K562 (cell line): Measurements from ENCODE around the gene FAM227B. TPM values are rescaled to one million over a fixed set of nuclear protein-coding genes. Genes with fewer than 3 reads are reported as not detected.
"Not testable (repeated sequence)": the region's sequence is repeated elsewhere in the genome, so short reads cannot be mapped to it uniquely, and the experiment has no call there.

Experiments
- ATAC-seq: fragments of 200-7000 bp; cut with Tn5 transposase; 3 replicates; pipeline ENCODE4 v1.9.1; 2020; ENCODE audit warnings: moderate library complexity
- BruUV-seq: library from RNA; stranded (reverse); fragments of 400-500 nt; replicated peaks from 2 replicates; lab custom pipeline; 2021; lab: Mats Ljungman, UMichigan
- CTCF ChIA-PET: fragments of 300-600 bp; formaldehyde crosslinking; extraction: SDS; loops from one replicate; lab custom pipeline; 2021; ENCODE audit warnings: low intra/inter-chr PET ratio; lab: Yijun Ruan, JAX
- POLR2A ChIA-PET: fragments of 300-600, 350-650 bp; sonication (Branson Sonifier 250); formaldehyde crosslinking; extraction: SDS; loops from one replicate; lab custom pipeline; 2021; ENCODE audit warnings: antibody characterized with exemption, inconsistent platforms; lab: Yijun Ruan, JAX
- DNase-seq, 4 experiments: peaks; one replicate each; pipeline versions ENCODE4 v3.0.0 to v3.0.0-alpha.2; 2011 to 2018; ENCODE audit warnings: low spot score in 3 of 4, mixed read lengths in 3 of 4; ENCODE audit errors: extremely low read depth in 1 of 4
- FAIRE-seq: peaks from 2 replicates; lab custom pipeline; 2011; peaks lifted over from hg19 to GRCh38; lab: Jason Lieb, UNC
- H2AFZ ChIP-seq: 2 replicates; pipeline ENCODE4 v1.6.0; 2011; ENCODE audit warnings: low read depth, low read length, control low read depth, inconsistent platforms
- H3K27ac ChIP-seq: fragments of 200-600 bp; 3 replicates; pipeline ENCODE4 v1.8.0; 2011; ENCODE audit warnings: low read depth, mild to moderate bottlenecking, control low read depth, inconsistent platforms, low read length, moderate library complexity, mixed read lengths; ENCODE audit errors: extremely low read depth
- H3K27me3 ChIP-seq, 2 experiments: fragments of 300-600 bp in 1 of 2; 2 replicates in 1 of 2; 3 replicates in 1 of 2; pipeline versions ENCODE4 v1.6.0 to v1.8.0; 2011; ENCODE audit warnings: inconsistent platforms in 2 of 2, low read length in 2 of 2, mild to moderate bottlenecking in 1 of 2, mixed read lengths in 1 of 2, moderate library complexity in 1 of 2; ENCODE audit not compliant: control insufficient read depth in 2 of 2, insufficient read depth in 2 of 2
- H3K36me3 ChIP-seq: fragments of 300-600 bp; 3 replicates; pipeline ENCODE4 v1.8.0; 2011; ENCODE audit warnings: mild to moderate bottlenecking, low read length, inconsistent platforms; ENCODE audit not compliant: control insufficient read depth, insufficient read depth
- H3K4me1 ChIP-seq, 2 experiments: fragments of 200-600 bp in 1 of 2; replicated peaks in 1 of 2; 2 replicates in 1 of 2; 3 replicates in 1 of 2; pipeline versions ENCODE4 v1.5.1 to v1.8.0; 2011; ENCODE audit warnings: inconsistent platforms in 2 of 2, low read length in 2 of 2, mild to moderate bottlenecking in 1 of 2, mixed read lengths in 1 of 2, moderate library complexity in 1 of 2; ENCODE audit not compliant: control insufficient read depth in 2 of 2, insufficient read depth in 2 of 2
- H3K4me2 ChIP-seq: 2 replicates; pipeline ENCODE4 v1.6.1; 2011; ENCODE audit warnings: low read length, control low read depth, inconsistent platforms, mixed read lengths; ENCODE audit not compliant: insufficient read depth
- H3K4me3 ChIP-seq: fragments of 200-600 bp; sonication (generic), shearing (Covaris generic); 2 replicates; pipeline ENCODE4 v1.5.1; 2016; ENCODE audit warnings: control low read depth, inconsistent platforms
- H3K79me2 ChIP-seq: fragments of 200-600 bp; 3 replicates; pipeline ENCODE4 v1.8.0; 2011; ENCODE audit warnings: low read length, inconsistent platforms; ENCODE audit not compliant: control insufficient read depth, insufficient read depth
- H3K9ac ChIP-seq, 2 experiments: 2 replicates each; pipeline versions ENCODE4 v1.6.0 to v1.6.1; 2011; ENCODE audit warnings: low read depth in 2 of 2, low read length in 2 of 2, control low read depth in 1 of 2, inconsistent platforms in 1 of 2, mild to moderate bottlenecking in 1 of 2, mixed read lengths in 1 of 2; ENCODE audit not compliant: insufficient read depth in 1 of 2
- H3K9me1 ChIP-seq: one replicate; pipeline ENCODE4 v1.6.0; 2011; ENCODE audit warnings: inconsistent platforms, mild to moderate bottlenecking, low read length, moderate library complexity; ENCODE audit not compliant: control insufficient read depth, insufficient read depth
- H3K9me3 ChIP-seq: replicated peaks from 2 replicates; pipeline ENCODE4 v1.5.1; 2011; ENCODE audit warnings: low read depth, low read length, inconsistent platforms; ENCODE audit not compliant: control insufficient read depth, insufficient read depth
- H4K20me1 ChIP-seq: replicated peaks from 2 replicates; pipeline ENCODE4 v1.6.1; 2011; ENCODE audit warnings: low read length, inconsistent platforms, mixed read lengths; ENCODE audit not compliant: control insufficient read depth, insufficient read depth
- CBFA2T2 ChIP-seq: fragments of 450-650 bp; conservative IDR thresholded peaks from 2 replicates; pipeline ENCODE4 v1.6.1; 2017; ENCODE audit warnings: mild to moderate bottlenecking
- MECOM ChIP-seq: fragments of 250-450 bp; sonication (Bioruptor Pico); IDR thresholded peaks from 2 replicates; pipeline ENCODE4 v1.8.0; 2022; ENCODE audit warnings: inconsistent platforms
- MYC ChIP-seq, 2 experiments: fragments of 250-450 bp in 1 of 2; sonication (Bioruptor Pico) in 1 of 2; IDR thresholded peaks; 2 replicates each; pipeline versions ENCODE4 v1.5.1 to v1.6.1; 2012 to 2021; ENCODE audit warnings: low read depth in 2 of 2, borderline replicate concordance in 1 of 2, improper control_type of control experiment in 1 of 2, low read length in 1 of 2, mild to moderate bottlenecking in 1 of 2, moderate library complexity in 1 of 2
- WGBS: fragments of 100-300 bp; shearing (Covaris generic); methylation state at CpG from one replicate; pipeline ENCODE4 v1.1.6; 2016; ENCODE audit warnings: low coverage, mixed read lengths; ENCODE audit not compliant: insufficient coverage; ENCODE audit errors: missing lambda C conversion rate; 5-methylcytosine and 5-hydroxymethylcytosine counted together
- in situ Hi-C: fragments of 300-500 bp; cut with MboI; formaldehyde crosslinking; loops from 4 replicates; pipeline ENCODE4 v1.15.0; 2018; ENCODE audit warnings: inconsistent platforms, mixed read lengths
- intact Hi-C: fragments of 100-400 bp; cut with micrococcal nuclease; formaldehyde crosslinking; loops from 2 replicates; pipeline ENCODE4 v1.14.2; 2022
- polyA plus RNA-seq, 8 experiments: library from polyadenylated mRNA; depleted of rRNA in 4 of 8; stranded (reverse) in 5 of 8; unstranded in 3 of 8; fragments of >200 nt; fragmentation: Nextera tagmentation in 2 of 8; fragmentation: Illumina TruSeq in 1 of 8; extraction: Ambion mirVana in 2 of 8; extraction: Trizol in 1 of 8; gene quantifications; 2 replicates each; pipeline versions ENCODE4 v1.2.1 to v1.2.3, GENCODE V29; 2011 to 2014; ENCODE audit warnings: inconsistent platforms in 1 of 8, missing spikeins in 1 of 8
- total RNA-seq, 7 experiments: library from RNA; depleted of rRNA in 6 of 7; stranded (reverse); fragments of >200 nt in 6 of 7; fragmentation: Illumina TruSeq in 2 of 7; extraction: Trizol in 2 of 7; gene quantifications; 2 replicates each; pipeline versions ENCODE4 v1.2.1 to v1.2.3, GENCODE V29; 2011 to 2021; ENCODE audit warnings: low replicate concordance in 1 of 7
- TF ChIP-seq, protein P1 (sequence below): fragments of 250-450 bp; sonication (Bioruptor Pico); IDR thresholded peaks from 2 replicates; pipeline ENCODE4 v1.8.0; 2022; ENCODE audit warnings: moderate library complexity, mild to moderate bottlenecking, inconsistent platforms
- TF ChIP-seq, protein P2 (sequence below), 2 experiments: fragments of 450-650 bp in 1 of 2; sonication (generic) in 1 of 2; formaldehyde crosslinking in 1 of 2; IDR thresholded peaks; 2 replicates each; pipeline versions ENCODE4 v1.7.1 to v1.9.0; 2016 to 2022; ENCODE audit warnings: inconsistent platforms in 1 of 2, mild to moderate bottlenecking in 1 of 2, missing genetic modification reagents in 1 of 2

FAM227B gene
- total and polyA plus RNA-seq, 9 of the 15 experiments (the other 6 are each of a cell fraction or from before 2014, with no cell fraction given): 5.1 to 12.5 (median 11.2) TPM

DNA sequence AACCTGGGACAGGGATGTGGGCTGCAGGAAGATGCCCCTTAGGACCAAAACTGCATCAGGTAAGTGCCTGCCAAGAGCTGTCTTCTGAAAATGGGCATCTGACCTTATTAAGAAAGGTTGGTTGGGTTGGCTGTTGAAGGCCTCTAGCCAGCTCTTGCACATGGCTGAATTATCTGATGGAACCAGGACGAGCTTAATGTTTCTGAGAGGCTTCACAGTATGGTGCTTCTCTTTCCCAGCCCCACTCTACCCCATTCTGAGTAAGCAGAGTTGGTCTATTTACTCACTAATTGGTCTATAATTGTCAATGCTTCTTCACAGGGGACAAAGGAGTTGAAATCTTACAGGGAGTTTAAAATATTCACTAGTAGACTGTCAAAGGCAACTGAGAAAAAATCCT is 48.7 kb upstream of the FAM227B start:
- Histone ChIP-seq H3K4me2 (no peak overlapping the region), H3K27ac (no peak overlapping the region), H2AFZ (no peak overlapping the region), H3K4me3 (no peak overlapping the region), H3K9me1 (no peaks in the 10 kb centered on the region), H3K27me3 (no peaks in the 10 kb centered on the region), H3K79me2 (no peaks in the 10 kb centered on the region), H3K9me3 (no peaks in the 10 kb centered on the region), H3K36me3 (no peaks in the 10 kb centered on the region), H3K9ac (no peak overlapping the region), H3K4me1 (no peaks in the 10 kb centered on the region), H4K20me1 (no peaks in the 10 kb centered on the region)
- TF ChIP-seq CBFA2T2 (no peak), MECOM (no peak), MYC (IDR thresholded peaks at IDR 0.05; ENCODE audit: low read depth, low read length) (no peak), MYC (CRISPR knock-in tag; IDR thresholded peaks at IDR 0.05; ENCODE audit: borderline replicate concordance, low read depth) (no peak)
- TF ChIP-seq, protein P1, sequence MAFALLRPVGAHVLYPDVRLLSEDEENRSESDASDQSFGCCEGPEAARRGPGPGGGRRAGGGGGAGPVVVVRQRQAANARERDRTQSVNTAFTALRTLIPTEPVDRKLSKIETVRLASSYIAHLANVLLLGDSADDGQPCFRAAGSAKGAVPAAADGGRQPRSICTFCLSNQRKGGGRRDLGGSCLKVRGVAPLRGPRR (CRISPR knock-in tag): no peak
- TF ChIP-seq, protein P2, sequence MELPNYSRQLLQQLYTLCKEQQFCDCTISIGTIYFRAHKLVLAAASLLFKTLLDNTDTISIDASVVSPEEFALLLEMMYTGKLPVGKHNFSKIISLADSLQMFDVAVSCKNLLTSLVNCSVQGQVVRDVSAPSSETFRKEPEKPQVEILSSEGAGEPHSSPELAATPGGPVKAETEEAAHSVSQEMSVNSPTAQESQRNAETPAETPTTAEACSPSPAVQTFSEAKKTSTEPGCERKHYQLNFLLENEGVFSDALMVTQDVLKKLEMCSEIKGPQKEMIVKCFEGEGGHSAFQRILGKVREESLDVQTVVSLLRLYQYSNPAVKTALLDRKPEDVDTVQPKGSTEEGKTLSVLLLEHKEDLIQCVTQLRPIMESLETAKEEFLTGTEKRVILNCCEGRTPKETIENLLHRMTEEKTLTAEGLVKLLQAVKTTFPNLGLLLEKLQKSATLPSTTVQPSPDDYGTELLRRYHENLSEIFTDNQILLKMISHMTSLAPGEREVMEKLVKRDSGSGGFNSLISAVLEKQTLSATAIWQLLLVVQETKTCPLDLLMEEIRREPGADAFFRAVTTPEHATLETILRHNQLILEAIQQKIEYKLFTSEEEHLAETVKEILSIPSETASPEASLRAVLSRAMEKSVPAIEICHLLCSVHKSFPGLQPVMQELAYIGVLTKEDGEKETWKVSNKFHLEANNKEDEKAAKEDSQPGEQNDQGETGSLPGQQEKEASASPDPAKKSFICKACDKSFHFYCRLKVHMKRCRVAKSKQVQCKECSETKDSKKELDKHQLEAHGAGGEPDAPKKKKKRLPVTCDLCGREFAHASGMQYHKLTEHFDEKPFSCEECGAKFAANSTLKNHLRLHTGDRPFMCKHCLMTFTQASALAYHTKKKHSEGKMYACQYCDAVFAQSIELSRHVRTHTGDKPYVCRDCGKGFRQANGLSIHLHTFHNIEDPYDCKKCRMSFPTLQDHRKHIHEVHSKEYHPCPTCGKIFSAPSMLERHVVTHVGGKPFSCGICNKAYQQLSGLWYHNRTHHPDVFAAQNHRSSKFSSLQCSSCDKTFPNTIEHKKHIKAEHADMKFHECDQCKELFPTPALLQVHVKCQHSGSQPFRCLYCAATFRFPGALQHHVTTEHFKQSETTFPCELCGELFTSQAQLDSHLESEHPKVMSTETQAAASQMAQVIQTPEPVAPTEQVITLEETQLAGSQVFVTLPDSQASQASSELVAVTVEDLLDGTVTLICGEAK (IDR thresholded peaks at IDR 0.05): no peak
- TF ChIP-seq, protein P2 (CRISPR knock-in tag; IDR thresholded peaks at IDR 0.05): no peak
- WGBS: 0% methylated on average over 1 of the region's 1 CpG
- in situ Hi-C loops (no loop called here), intact Hi-C loops (no loop called here)
- CTCF ChIA-PET: no interaction called here
- POLR2A ChIA-PET: no interaction called here
- FAIRE-seq (no peak), ATAC-seq (no peak), DNase-seq (no peak)
- no TSS peak for BruUV-seq

DNA sequence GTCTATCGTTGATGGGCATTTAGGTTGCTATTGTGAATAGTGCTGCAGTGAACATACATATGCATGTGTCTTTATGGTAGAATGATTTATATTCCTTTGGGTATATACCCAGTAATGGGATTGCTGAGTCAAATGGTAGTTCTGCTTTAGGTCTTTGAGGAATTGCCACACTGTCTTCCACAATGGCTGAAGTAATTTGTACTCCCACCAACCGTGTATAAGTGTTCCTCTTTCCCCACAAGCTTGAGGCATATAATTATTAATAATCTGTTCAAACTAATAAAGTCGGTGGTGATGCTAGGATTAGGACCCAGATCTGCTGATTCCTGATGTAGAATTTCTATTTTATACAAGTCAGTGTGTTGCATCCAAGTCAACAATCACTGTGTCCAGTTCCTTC is 45.9 kb upstream of the FAM227B start:
- H3K9ac ChIP-seq, CTCF ChIA-PET, intact Hi-C loops, H4K20me1 ChIP-seq, H3K4me1 ChIP-seq, DNase-seq, BruUV-seq, H3K9me1 ChIP-seq, H3K4me3 ChIP-seq, POLR2A ChIA-PET, ATAC-seq, H2AFZ ChIP-seq, H3K79me2 ChIP-seq, FAIRE-seq, in situ Hi-C loops, H3K9me3 ChIP-seq, H3K4me2 ChIP-seq, H3K36me3 ChIP-seq, H3K27ac ChIP-seq, H3K27me3 ChIP-seq: not testable (repeated sequence)
- 2% methylated on average over 3 of the region's 3 CpGs for WGBS
